Measurements from ENCODE around the gene DYNC1LI1.

The DYNC1LI1 gene

GRCh38 chr3:32570421-32571191, at the start of gene DYNC1LI1:
Gene DYNC1LI1 (minus strand): TSS chr3:32570858. CDS start chr3:32570770, 88 bp downstream.
- peak; percentile 82 to 95 (median 84) for DNase-seq (ENCODE audit: low read depth in 3 of 3, low spot score in 1 of 3)

- DNase-seq (ENCODE audit: low read depth in 3 of 3, low spot score in 1 of 3): no peak
These were observed 48.7 kb upstream of the DYNC1LI1 start for GRCh38 chr3:32619395-32619794.

DNA sequence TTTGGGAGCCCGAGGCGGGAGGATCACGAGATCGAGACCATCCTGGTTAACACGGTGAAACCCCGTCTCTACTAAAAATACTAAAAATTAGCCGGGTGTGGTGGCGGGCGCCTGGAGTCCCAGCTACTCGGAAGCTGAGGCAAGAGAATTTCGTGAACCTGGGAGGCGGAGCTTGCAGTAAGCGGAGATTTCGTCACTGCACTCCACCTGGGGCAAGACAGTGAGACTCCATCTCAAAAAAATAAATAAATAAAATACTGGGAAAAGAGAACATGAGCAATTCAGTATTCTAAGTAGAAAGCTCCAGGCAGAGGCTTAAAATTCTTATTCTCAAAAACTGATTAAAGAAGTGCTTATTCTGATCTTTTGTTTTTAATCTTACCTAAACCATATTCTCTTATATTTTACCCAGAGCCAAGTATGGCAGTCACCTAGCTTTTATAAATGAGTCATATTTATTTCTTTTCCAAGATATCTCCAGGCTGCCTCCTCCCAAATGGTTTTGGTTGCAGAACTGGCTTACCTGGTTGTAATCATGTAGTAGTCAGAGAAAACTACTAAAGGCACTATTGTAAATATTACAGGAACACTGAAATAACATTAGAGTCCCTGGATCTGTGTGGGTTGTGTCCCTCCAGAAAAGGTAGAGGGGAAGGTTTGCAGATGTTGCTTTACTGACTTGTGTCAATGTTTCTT, 45.8 kb upstream of the DYNC1LI1 start:
- no peak for DNase-seq (ENCODE audit: low read depth in 3 of 3, low spot score in 1 of 3)

GRCh38 chr3:32614956-32615355, 44.3 kb upstream of the DYNC1LI1 start:
- DNase-seq (ENCODE audit: low read depth in 3 of 3, low spot score in 1 of 3): no peak

DNA sequence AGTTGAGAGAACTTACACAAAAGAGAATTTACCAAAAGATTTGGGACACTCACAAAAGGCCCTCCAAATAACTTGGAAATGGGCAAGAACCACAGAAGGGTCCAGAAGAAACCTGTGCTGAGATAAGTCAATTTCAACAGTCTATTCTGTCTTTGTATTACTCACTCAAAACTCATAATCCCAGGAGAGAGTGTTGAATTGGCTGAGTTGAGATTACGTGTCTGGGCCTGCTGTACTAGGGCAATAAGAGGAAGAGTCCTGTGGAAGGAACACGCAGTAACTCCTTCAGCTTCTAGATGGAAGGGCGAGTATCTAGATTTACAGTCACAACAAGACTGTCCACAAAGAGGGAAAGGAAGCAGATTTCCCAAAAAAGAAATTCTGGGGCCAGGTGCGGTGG, 42.5 kb upstream of the DYNC1LI1 start:
- no peak for DNase-seq (ENCODE audit: low read depth in 3 of 3, low spot score in 1 of 3)

DNA sequence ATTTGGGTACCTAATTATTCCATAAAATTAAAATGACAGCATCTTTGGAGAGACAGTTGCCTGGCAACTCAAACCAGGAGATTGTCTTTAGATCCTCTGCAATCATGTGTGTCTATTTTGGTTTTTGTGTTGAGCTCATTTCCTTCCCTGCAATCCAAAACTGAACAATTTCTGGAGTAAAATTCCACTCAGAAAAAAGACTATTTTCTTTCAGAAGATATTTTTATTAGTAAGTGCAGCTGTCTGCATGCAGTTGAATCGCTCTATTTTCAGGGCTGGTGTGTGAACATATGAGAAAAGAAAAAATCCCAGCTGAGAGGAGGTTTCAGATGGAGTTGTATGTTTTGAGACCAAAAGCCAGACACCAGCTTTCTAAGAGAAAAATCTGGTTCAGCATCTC, 41.9 kb upstream of the DYNC1LI1 start:
- no peak for DNase-seq (ENCODE audit: low read depth in 3 of 3, low spot score in 1 of 3)

DNA sequence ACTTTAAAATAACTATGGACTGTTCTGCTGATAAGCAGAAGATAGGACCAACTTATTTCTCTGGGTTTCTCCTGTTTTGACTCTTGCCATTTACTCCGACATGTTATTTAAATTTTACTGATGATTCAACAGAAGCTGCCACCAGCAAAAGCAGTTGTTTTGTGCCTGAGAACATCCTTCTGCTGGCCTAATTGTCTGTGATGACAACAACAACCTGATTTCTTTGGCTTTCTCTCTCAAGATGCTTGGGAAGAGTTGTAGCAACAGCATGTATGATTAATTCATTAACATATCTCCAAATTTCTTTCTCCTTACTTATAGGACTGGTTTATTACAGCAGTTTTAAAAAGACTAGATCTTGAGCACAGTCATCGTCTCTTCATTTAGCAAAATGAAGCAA, 36.9 kb upstream of the DYNC1LI1 start:
- DNase-seq (ENCODE audit: low read depth in 3 of 3, low spot score in 1 of 3): no peak

DNA sequence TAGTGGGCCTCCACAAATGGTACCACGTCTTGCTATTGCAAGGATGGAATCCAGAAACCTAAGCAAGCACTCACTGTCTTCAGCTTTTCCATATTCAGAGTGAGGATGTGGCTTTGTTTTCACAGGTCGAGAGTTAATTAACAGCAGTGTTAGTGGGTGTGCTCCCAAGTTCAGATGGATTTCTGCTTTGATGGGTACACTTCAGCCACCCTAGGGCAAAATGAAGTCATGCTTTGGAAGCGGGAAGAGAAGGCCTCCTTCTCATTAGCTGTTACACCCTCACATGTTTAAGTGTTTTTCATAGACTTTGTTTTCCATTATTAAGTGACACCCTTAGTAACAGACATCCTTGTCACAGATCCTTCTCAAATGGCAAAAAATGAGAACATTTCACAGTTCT, 36.3 kb upstream of the DYNC1LI1 start:
- DNase-seq (ENCODE audit: low read depth in 3 of 3, low spot score in 1 of 3): no peak

DNA sequence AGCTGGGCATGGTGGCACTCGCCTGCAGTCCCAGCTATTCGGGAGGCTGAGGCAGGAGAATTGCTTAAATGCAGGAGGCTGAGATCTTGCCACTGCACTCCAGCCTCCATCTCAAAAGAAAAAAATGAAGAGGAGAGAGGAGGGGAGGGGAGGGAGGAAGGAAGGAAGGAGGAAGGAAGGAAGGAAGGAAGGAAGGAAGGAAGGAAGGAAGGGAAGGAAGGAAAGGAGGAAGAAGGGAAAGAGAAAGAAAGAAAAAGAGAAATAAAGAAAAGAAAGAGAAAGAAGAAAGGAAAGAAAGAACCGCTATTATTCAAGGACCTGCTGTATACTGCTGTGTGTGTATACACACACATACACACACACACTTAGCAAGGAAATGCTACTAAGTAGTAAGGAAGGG, 35.6 kb upstream of the DYNC1LI1 start:
- no peak for DNase-seq (ENCODE audit: low read depth in 3 of 3, low spot score in 1 of 3)

DNA sequence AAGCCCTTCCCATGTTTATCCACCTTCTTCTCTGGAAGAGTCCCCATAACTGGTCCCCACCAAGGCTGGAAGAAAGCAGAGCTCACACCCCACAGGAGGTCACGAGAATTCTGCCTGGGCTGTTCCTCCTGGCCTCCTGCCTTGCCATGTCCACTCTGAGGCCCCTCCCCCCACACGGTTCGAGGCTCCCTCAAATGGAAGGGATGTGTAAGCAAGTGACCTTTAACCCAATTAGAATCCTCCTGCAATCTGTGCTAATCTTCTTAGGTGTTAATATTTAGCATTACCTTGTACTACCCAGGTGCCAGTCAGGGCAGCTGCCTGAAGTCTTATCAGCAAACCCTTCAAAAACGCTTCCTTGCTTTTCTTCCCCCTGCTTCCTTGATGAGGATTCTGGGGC, 32.4 kb upstream of the DYNC1LI1 start:
- no peak for DNase-seq (ENCODE audit: low read depth in 3 of 3, low spot score in 1 of 3)

DNA sequence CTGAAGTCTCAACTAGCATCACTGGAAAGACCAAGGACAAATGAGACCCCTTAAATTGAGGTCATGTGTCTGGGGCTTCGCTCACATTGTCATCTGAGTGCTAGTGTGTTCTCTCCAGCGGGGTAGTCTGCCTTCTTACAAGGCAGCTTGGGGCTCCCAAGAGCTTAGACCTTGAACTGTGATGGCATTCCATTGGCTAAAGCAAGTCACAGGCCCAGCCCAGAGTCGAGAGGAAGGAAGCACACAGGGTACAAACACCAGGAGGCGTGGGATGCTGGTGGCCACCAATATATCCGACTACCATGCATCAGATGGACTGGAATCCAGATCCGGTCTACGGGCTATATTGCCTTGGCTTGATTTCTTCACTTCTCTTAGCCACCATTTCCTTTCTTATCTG, 31.5 kb upstream of the DYNC1LI1 start:
- DNase-seq (ENCODE audit: low read depth in 3 of 3, low spot score in 1 of 3): no peak

GRCh38 chr3:32601722-32602121, 31.1 kb upstream of the DYNC1LI1 start:
- no peak for DNase-seq (ENCODE audit: low read depth in 3 of 3, low spot score in 1 of 3)

DNA sequence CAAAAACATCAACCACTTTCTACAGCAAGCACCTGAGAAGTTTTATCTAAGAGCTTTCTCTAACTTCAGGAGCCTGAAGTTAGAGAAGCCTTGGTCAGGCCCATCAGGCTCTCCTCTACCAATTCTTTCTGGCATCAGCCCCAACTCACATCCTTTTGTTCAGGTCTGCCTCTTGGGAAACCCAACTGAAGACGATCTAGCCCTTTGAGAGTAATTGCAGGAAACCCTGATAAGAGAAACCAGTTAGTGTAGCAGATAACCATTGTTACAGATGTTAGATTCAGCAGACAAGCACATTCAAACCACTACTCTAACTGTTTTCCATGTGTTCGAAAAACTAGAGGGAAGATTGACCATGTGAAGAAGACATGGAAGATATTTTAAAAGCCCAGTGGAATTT, 27.0 kb upstream of the DYNC1LI1 start:
- DNase-seq (ENCODE audit: low read depth in 3 of 3, low spot score in 1 of 3): no peak

GRCh38 chr3:32596909-32597369, 26.3 kb upstream of the DYNC1LI1 start:
- no peak for DNase-seq (ENCODE audit: low read depth in 3 of 3, low spot score in 1 of 3)

GRCh38 chr3:32596282-32596908, 25.7 kb upstream of the DYNC1LI1 start:
- DNase-seq (ENCODE audit: low read depth in 3 of 3, low spot score in 1 of 3): no peak

DNA sequence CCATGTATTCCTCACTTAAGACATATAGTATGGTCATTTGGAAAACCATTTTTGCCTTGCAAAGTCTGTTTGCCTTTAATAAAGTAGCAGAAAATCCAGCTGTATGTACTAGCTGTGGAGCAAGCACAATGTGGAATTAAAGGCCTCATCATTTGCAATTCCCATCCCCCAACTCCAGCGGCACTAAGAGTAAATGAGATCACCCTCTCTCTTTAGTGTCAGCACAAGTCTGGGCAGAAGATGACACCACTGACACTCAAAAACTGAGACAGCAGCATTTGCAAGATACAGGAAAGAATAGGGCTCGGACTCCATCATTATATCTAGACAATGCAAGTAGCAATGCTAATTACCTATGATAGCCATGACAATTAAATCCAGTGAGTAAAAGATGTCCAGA, 24.7 kb upstream of the DYNC1LI1 start:
- DNase-seq (ENCODE audit: low read depth in 3 of 3, low spot score in 1 of 3): no peak

- DNase-seq (ENCODE audit: low read depth in 3 of 3, low spot score in 1 of 3): no peak
These were observed 23.4 kb upstream of the DYNC1LI1 start for GRCh38 chr3:32593903-32594525.

- no peak for DNase-seq (ENCODE audit: low read depth in 3 of 3, low spot score in 1 of 3)
These were observed 22.2 kb upstream of the DYNC1LI1 start for GRCh38 chr3:32592696-32593353.

GRCh38 chr3:32592011-32592410, 21.4 kb upstream of the DYNC1LI1 start:
- DNase-seq (ENCODE audit: low read depth in 3 of 3, low spot score in 1 of 3): no peak

GRCh38 chr3:32591186-32591585, 20.5 kb upstream of the DYNC1LI1 start:
- no peak for DNase-seq (ENCODE audit: low read depth in 3 of 3, low spot score in 1 of 3)

DNA sequence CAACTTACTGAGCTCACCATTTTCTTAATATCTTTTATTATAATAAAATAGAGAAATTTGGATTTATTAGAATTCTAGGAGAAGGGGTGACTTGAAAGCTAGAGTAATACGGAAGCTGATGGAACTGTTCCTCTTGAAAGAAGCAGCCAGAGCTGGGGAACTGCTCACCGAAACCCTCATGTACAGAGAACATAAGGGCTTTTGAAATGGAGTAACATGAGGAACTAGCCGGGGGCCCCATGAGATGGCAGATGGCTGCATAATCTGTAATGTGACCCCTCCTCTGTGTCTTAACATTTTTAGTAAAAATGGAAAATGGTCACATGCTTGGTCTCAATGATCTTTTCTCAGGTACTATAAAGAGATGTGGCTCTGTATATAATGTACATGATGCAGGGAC, 15.7 kb upstream of the DYNC1LI1 start:
- no peak for DNase-seq (ENCODE audit: low read depth in 3 of 3, low spot score in 1 of 3)

Data from stimulated activated CD4-positive, alpha-beta T cell treated with anti-CD3 and anti-CD28 coated beads, TNF-alpha, amount 100 ng/mL, for 1 hour (primary cell).